HEK293 (cell line): ENCODE data around the gene RIC3.

Experiments used
- SP2 ChIP-seq: fragments of 450-650 bp; formaldehyde crosslinking; IDR thresholded peaks from 2 replicates; pipeline ENCODE4 v1.5.1; 2016; ENCODE audit warnings: missing biosample characterization, missing genetic modification characterization
- ZNF473 ChIP-seq: fragments of 450-650 bp; formaldehyde crosslinking; IDR thresholded peaks from 2 replicates; pipeline ENCODE4 v1.5.1; 2017; ENCODE audit warnings: missing biosample characterization, missing genetic modification characterization
- ZNF621 ChIP-seq: fragments of 450-650 bp; formaldehyde crosslinking; IDR thresholded peaks from 2 replicates; pipeline ENCODE4 v1.5.1; 2017; ENCODE audit warnings: missing biosample characterization, missing genetic modification characterization
- TF ChIP-seq, protein P1 (sequence below): fragments of 450-650 bp; formaldehyde crosslinking; conservative IDR thresholded peaks from 2 replicates; pipeline ENCODE4 v1.5.1; 2016; ENCODE audit warnings: low read depth, missing biosample characterization, missing genetic modification characterization
- TF ChIP-seq, protein P2 (sequence below): fragments of 450-650 bp; formaldehyde crosslinking; IDR thresholded peaks from 2 replicates; pipeline ENCODE4 v1.5.1; 2016; ENCODE audit warnings: missing biosample characterization, missing genetic modification characterization

DNA sequence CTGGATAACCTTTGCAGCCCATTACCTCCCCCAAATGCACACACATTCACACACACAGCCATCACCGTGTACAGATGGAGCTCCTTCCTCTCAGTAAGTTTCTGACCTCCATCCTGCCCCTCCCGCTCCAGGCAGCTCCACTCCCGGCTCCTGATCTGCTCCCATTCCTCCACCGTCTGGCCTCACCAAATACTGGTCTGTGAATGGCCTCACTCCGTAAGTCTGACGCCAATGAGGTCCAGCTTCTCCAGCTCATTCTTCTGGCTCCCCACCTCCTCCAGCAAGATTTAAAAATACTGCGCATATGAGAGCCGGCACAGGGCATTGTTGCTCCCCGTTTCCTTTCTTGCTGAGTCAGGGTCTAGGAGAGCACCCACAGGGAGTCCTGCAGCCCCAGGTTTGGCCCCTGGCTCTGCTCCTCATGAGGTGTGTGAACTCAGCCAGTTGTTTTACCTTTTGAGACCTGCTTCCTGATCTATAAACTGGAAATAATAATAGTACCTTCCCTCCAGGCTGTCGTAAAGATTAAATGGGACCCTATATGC, 101.8 kb downstream of the RIC3 start:
- TF ChIP-seq, protein P1, sequence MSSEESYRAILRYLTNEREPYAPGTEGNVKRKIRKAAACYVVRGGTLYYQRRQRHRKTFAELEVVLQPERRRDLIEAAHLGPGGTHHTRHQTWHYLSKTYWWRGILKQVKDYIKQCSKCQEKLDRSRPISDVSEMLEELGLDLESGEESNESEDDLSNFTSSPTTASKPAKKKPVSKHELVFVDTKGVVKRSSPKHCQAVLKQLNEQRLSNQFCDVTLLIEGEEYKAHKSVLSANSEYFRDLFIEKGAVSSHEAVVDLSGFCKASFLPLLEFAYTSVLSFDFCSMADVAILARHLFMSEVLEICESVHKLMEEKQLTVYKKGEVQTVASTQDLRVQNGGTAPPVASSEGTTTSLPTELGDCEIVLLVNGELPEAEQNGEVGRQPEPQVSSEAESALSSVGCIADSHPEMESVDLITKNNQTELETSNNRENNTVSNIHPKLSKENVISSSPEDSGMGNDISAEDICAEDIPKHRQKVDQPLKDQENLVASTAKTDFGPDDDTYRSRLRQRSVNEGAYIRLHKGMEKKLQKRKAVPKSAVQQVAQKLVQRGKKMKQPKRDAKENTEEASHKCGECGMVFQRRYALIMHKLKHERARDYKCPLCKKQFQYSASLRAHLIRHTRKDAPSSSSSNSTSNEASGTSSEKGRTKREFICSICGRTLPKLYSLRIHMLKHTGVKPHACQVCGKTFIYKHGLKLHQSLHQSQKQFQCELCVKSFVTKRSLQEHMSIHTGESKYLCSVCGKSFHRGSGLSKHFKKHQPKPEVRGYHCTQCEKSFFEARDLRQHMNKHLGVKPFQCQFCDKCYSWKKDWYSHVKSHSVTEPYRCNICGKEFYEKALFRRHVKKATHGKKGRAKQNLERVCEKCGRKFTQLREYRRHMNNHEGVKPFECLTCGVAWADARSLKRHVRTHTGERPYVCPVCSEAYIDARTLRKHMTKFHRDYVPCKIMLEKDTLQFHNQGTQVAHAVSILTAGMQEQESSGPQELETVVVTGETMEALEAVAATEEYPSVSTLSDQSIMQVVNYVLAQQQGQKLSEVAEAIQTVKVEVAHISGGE (tag by site-specific recombination): no peak
- TF ChIP-seq SP2 (tag by site-specific recombination) (no peak), ZNF621 (tag by site-specific recombination) (no peak), ZNF473 (tag by site-specific recombination) (no peak)
- TF ChIP-seq, protein P2, sequence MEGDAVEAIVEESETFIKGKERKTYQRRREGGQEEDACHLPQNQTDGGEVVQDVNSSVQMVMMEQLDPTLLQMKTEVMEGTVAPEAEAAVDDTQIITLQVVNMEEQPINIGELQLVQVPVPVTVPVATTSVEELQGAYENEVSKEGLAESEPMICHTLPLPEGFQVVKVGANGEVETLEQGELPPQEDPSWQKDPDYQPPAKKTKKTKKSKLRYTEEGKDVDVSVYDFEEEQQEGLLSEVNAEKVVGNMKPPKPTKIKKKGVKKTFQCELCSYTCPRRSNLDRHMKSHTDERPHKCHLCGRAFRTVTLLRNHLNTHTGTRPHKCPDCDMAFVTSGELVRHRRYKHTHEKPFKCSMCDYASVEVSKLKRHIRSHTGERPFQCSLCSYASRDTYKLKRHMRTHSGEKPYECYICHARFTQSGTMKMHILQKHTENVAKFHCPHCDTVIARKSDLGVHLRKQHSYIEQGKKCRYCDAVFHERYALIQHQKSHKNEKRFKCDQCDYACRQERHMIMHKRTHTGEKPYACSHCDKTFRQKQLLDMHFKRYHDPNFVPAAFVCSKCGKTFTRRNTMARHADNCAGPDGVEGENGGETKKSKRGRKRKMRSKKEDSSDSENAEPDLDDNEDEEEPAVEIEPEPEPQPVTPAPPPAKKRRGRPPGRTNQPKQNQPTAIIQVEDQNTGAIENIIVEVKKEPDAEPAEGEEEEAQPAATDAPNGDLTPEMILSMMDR: no peak
